GM18907 (cell line): ENCODE data around the gene HMGXB4.

Experiments
- ATAC-seq: cut with Tn5 transposase; IDR thresholded peaks from one replicate; pipeline ENCODE4 v1.9.1; 2021; ENCODE audit warnings: mild to moderate bottlenecking, moderate library complexity; ENCODE audit not compliant: unreplicated experiment

The HMGXB4 gene

DNA sequence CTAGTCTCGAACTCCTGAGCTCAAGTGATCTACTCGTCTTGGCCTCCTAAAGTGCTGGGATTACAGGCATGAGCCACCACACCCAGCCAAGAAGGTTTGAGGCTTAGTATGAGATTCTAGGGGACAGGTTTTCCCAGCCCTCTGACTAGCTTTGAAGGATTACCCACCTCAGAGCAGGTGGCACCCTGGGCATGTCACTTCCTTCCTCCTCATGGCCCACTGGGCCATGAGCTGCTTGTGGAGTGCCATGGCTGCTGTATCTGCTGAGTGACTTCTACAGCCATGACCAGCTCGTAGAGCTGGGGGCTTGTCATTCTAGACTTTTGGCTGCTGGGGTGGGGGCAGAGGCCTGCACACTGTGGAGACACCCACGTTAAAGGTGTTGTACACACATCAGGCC lies 67.5 kb downstream of the HMGXB4 start:
- no peak for ATAC-seq

DNA sequence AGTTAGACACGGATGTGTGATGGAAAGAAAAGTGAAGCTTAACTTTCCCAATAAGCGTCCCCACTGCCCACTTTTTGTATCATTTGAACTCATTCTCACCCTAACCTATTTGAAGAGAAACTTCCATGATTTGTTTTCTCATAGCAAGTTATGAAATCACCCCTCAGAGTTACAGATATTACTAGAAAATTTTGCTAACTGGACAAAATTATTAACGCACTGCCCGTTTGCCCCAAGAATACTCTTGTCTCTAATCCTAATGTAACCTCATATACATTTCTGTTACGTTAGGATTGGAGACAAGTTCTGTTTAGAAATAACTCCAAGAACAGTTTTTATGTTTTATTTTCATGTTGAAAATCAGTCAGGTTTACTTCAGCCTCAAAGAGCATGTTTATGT lies 67.9 kb downstream of the HMGXB4 start:
- ATAC-seq: no peak

DNA sequence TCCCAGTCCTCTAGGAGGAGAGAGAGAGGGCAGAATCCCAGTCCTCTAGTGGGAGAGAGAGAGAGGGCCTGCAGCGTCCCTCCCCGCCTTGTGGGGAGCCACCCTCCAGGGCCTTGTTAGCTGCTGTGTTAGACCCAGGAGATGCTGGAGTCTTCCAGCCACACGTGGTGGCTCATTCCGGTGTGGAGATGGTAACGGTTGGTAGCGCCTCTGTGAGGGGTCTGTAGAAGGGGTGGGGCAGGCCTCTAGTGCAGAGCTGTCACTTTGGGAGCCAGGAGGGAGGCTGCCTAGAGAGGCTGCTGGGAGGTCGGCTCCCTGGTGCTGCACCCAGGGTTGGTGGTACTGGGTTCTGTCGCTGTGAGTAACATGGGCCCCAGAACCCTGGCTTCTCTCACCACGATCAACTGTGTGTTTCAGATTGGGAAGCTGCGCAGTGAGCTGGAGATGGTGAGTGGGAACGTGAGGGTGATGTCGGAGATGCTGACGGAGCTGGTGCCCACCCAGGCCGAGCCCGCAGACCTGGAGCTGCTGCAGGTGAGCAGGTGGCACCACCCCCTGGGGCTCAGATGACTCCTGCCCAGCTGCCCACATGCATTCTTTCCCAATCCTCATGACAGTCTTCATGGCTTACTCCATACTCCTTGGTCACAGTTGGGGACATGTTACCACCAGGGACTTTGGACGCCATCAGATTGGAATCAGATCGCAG lies 69.7 kb downstream of the HMGXB4 start:
- ATAC-seq: no peak

- ATAC-seq: no peak
These were observed 70.6 kb downstream of the HMGXB4 start for GRCh38 chr22:35327690-35328471.

DNA sequence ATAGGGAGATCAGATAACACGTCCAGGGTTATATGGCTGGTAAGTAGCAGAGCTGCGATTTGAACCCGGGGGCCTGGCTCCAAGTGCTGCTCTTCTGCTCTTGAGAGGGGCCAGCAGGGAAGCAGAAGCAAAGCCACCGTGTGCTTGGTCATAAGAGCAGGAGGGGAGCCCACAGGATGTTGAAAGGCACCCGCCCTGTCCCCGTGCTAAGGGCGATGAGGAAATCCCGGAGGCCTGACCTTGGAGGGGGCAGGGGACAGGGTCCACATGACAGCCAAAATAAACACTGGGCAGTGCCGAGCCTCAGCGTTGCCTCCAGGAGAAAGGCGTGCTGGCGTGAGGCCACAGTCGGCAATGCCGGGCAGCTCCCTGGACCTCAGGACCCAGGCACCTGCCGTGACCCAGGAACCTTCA lies 71.2 kb downstream of the HMGXB4 start:
- no peak for ATAC-seq

- no peak for ATAC-seq
These were observed 72.0 kb downstream of the HMGXB4 start for GRCh38 chr22:35329114-35329847.

GRCh38 chr22:35330258-35330861 lies 73.1 kb downstream of the HMGXB4 start:
- no peak for ATAC-seq

DNA sequence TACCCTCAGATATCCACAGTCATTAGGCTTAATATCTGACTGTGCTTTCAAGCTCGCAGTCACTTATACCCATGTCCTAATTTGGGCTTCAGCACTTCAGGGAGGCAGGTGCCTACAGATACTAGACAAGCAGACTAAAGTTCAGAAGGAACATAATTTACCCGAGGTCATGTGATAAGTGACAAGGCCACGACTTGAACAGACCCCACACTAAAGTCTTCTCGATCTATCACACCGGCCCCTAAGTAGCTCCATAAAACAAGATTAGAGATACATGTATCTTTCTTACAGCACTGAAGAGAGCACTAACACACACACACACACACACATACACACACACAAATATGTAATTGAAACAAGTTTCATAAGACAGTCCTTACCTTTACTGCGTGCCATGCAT lies 75.0 kb downstream of the HMGXB4 start:
- no peak for ATAC-seq

- ATAC-seq: no peak
These were observed 75.9 kb downstream of the HMGXB4 start for GRCh38 chr22:35333220-35333619.

DNA sequence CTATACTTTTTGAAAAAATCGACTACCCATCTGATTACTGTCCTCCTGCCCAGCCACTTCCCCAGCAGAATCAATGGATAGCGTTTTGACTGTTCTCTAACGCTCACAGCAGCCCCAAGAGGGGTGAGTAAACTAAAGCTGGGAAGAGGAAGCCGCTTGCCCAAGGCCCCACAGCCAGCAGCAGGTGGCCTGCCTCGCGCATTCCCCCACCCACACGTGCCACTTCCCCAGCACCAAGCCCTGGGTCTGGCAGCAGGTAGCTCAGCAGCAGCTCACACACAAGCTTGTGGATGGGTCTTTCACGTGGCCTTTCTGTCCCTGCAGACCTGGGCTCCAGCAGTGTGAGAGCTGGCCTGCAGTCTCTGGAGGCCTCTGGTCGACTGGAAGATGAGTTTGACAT lies 76.7 kb downstream of the HMGXB4 start:
- ATAC-seq: no peak

- ATAC-seq: no peak
These were observed 78.2 kb downstream of the HMGXB4 start for GRCh38 chr22:35335468-35335867.

DNA sequence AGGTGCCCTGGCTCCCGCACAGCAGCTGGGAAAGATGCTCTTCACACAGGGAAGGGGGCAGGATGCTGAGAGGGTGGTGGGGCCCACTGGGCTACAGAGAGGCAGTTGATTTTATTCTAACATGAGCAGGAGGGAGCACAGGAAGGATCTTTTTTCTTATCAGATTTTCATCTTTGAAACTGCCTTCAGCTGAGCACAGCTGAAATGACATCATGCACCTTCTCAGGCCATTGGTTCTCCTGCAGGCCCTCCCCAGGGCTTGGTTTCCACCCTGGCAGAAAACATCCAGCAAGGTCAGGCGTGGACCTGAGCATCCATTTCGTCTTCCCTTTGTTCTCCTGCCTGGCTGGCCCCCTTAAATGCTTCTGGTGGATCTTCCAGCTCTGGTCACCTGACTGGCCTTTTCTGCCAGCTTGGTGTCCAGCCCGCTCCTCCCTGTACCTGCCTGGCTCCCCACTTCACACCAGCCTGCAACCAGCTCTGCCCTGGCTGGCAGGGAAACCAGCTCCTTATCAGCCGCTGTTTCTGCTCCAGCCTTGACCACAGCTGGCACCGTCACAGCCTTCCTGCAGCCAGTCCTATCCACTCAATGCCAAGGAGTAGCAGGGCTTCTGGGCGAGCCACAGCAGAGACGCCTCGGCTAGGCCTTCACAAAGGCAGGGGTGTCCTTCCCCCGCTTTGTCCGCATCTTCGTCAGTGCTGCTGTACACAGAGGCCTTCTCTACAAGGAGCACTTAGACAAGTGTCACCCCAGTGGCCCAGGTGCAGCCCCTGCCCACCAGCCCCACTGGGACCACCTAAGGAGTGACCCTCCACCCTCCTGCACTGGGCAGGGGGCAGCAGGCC lies 78.9 kb downstream of the HMGXB4 start:
- no peak for ATAC-seq

GRCh38 chr22:35337932-35338331 lies 80.6 kb downstream of the HMGXB4 start:
- no peak for ATAC-seq

GRCh38 chr22:35341090-35341874 lies 84.0 kb downstream of the HMGXB4 start:
- ATAC-seq: no peak

DNA sequence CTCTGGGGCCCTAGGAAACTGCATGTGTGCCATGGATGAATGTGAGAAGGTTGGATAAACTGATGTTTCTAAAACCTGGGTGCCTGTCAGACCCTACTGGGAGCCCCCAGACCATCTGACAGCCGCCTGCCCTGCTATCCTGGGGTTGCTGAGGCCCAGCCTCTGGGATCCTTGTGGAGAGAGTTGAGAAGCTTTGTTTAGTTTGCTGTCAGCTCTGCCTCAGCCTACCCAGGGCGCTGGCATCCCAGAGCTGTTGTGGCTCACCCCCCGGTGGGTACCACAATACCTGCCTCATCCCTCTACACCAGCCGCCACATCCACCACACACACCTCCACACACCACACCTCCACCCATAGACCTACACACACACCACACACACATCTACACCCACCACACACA lies 85.1 kb downstream of the HMGXB4 start:
- ATAC-seq: no peak

DNA sequence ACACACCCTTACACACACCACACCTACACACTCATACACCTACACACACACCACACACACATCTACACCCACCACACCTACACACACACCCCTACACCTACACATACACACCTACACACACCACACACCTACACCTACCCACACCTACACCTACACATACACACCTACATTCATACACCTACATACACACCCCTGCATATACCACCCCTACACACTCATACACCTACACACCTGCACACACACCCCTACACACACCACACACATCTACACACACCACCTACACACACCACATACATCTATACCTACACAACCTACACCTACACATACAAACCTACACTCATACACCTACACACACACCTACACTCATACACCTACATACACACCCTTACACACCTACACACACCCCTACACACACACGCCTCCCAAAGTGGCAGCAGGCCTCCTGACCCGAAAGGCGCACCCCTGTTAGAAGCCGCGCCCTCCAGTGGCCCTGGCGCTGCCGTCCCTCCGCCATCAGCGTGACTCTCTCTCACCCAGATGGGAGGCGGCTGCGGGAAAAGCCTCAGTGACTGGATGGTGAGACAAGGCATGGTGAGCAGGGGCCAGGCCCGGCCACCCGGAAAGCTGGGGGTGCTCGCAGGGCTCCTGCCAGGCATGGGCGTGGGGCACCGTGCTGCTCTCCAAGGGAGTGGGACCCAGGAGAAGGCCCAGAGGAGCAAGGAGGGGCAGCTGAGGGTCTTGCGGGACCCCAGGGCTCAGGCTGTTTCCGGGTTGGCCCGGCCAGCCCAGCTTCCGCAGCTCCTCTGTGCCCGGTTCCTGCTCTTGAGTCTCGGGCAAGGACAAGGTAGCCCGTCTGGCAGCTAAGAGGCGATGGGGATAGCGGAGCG lies 86.6 kb downstream of the HMGXB4 start:
- no peak for ATAC-seq

- no peak for ATAC-seq
These were observed 87.8 kb downstream of the HMGXB4 start for GRCh38 chr22:35344956-35345690.
